ENCODE measurements around the gene CCDC85B.

Gene CCDC85B

GRCh38 chr11:65869643-65870306, 20.7 kb upstream of the CCDC85B start:
- no peak for DNase-seq (ENCODE audit: low spot score)

DNA sequence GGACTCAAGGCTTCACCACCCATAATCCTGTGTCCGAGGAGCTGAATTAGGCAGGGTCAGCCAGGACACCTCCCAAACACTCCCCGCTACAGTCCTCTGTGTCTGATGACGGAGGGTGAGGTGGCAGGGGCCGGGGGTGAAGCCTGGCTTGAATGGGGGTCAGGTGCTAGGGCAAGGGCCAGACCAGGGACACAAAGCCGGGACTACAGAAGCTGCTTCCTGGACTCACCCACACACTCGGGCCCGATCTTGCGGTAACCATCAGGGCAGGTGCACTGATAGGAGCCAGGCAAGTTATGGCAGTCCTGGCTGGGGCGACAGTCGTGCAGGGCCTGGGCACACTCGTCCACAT, 20.2 kb upstream of the CCDC85B start:
- DNase-seq (ENCODE audit: low spot score): no peak

DNA sequence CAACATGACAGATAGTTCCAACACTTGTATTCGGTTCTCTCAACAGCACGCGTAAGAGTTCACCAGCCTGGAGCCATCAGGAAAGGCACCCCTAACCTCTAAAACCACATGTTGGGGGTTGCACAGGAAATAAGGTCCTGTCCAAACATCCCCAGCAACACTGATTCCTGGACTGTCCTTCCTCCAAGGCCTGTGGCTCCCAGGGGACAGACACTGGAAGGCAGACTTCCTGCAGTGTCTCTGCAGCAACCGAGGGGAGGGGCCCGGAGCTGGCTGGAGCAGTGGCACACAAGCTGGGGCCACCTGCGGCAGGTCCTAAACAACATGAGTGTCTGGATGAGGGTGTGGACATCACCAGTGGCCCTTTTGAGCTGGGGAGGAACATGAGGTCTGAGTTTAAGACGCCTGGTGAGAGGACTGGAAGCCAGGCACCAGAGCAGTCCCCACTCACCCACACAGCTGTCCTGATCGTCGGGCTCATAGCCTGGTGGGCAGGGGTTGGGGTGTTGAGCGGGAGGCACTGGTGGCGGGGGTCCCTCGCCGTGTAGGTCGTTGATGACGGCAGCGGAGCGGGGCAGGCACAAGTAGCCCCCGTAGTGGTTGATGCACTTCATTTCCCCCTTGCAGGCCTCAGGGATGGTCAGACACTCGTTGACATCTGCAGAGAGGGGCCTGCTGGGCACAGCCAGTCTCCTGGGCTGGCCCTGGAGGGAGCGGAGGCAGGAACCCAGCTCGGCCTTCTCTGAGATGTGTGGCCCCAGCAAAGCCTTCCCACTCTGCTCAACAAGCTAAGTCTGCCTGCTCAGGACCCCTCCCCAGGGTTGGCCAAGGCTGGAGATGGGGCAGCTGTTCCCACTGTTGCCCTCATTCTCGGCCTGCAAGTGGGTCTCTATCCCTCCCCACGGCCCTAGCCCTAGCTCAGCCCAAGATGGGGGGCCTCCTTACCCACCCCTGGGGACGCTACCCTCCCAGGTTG, 19.5 kb upstream of the CCDC85B start:
- DNase-seq (ENCODE audit: low spot score): no peak

DNA sequence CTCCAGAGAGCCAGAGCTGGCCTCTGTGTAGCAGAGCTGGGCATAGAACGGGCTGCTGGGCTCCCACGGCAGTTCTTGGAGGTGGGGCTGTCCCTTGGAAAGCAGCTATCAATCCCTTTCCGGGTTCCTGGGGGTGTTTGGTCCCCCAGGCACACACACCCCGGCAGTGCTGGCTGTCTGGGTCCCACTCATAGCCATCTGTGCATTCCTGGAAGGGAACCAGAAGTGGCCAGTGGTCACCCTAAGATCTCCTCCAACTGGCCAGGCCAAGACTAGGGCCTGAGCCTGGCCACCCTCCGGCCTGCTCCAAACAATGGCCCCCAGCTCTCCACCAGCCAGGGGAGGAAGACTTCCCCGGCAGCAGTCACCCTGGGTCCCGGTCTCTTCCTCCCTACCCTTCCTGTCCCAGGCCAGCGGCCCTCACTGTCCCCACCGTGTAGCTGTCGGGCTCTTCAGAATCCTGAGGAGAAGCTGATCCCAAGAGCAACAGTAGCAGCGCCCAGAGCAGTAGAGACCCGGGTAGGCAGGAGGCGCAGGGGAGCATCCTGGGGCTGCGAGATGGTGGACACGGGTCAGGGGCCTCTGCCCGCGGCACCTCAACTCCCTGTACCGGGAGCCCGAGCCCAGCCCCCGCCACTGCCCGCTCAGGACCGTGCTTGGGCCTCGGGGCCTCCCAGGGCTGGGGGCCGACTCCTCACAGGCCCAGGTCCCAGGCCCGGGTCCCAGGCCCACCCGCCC, 18.5 kb upstream of the CCDC85B start:
- DNase-seq (ENCODE audit: low spot score): peak; percentile 58

DNA sequence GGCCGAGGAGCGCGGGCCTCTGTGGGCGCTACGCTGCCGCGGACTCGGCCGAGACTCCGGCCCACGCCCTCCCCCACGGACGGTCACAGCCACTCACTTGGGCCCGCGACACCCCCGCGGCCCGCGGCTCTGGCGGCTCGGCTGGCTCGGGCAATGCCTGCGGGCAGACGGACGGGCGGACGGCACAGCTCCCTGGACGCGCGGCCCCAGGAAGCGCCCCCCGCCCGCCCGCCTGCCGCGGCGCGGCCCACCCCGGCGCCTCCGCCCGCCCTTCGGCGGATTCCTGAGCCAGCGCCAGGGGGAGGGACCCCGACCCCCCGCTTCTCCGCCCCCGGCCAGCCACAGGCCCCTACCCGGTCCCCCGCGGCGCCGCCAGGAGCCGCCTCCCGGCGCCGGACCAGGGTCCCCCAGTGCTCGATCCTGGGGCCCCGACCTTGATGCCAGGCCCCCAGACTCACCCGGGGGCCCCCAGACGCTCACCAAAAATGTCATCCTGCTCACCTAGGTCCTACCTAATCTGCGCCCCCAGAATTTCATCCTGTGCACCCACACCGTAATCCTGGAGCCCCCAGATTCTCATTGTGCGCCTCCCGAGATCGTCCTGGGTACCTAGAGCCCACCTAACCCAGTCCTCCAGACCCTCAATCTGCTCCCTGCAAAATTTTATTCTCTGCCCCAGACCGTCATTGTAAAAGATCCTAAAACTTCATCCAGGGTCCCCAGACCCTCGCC, 17.7 kb upstream of the CCDC85B start, which contains the start of gene EFEMP2:
Gene EFEMP2, minus strand, starts transcription at position 215 of the 732 bp plus-strand sequence. CDS start 446 bp downstream, outside the sequence.
- no peak for DNase-seq (ENCODE audit: low spot score)

- peak; percentile 97 for DNase-seq (ENCODE audit: low spot score)
Observed at GRCh38 chr11:65873318-65874156, 16.9 kb upstream of the CCDC85B start.

DNA sequence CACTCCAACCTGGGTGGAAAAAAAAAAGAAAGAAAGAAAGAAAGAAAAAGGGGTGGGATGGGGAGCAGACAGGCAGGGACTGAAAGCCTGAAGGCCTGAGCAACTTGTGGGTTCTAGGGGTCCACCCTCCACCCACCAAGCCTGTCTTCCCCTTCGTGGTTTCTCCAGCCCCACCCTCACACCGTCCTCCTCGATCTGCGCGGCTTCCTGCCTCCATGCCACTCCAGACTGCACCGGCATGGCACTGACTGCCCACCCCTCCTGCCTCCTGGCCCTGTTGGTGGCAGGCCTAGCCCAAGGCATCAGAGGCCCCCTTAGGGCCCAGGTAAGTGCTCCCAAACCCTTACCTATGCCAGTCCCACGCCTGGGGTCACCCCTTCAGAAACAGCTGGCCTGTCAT, 10.9 kb upstream of the CCDC85B start, which contains the start of gene CTSW:
Gene CTSW, plus strand, starts transcription at position 221 of the 400 bp plus-strand sequence. Its CDS starts 18 bp downstream, at position 239.
- DNase-seq (ENCODE audit: low spot score): no peak

- no peak for DNase-seq (ENCODE audit: low spot score)
Observed at GRCh38 chr11:65880027-65880426, 10.4 kb upstream of the CCDC85B start.

DNA sequence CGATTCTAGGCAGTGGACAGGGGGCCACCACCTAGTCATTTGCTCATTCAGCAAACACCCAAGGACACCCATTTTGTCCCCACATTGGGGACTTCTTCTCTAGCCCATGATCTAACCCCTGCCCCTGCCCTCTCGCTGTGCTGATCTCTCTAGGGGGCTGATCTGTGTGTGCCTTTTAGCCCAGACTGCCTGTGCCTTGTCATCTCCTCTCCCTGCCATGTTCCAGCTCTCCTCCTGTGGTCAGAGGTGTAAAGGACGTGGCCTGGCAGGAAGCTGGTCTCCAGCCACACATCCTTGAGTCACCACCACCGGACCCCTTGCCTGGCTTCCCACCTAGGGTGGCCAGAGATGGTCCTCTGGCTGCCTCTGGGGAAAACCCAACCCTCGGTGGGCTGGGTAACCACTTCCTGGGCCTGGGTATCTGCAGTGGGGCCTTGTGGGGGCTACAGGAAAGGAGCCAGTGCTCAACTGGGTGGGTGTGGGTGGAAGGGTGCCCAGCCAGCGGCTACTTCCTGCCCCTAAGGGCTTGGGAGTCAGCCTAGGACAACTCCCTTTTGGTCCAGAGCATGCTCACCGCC, 9.5 kb upstream of the CCDC85B start:
- no peak for DNase-seq (ENCODE audit: low spot score)

GRCh38 chr11:65882120-65883057, 8.1 kb upstream of the CCDC85B start:
- no peak for DNase-seq (ENCODE audit: low spot score)

DNA sequence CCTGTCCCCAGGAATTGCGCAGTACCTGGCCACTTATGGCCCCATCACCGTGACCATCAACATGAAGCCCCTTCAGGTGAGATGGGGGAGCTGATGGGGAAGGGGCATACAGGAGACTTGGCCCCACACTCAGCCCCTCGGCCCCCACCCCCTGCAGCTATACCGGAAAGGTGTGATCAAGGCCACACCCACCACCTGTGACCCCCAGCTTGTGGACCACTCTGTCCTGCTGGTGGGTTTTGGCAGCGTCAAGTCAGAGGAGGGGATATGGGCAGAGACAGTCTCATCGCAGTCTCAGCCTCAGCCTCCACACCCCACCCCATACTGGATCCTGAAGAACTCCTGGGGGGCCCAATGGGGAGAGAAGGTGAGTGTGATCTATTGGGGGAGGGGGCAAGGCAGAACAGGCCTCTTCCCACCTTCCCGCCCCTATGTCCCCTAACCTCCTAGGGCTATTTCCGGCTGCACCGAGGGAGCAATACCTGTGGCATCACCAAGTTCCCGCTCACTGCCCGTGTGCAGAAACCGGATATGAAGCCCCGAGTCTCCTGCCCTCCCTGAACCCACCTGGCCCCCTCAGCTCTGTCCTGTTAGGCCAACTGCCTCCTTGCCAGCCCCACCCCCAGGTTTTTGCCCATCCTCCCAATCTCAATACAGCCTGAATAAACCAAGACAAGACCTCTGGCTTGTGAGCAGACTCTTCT, 7.3 kb upstream of the CCDC85B start:
- no peak for DNase-seq (ENCODE audit: low spot score)

DNA sequence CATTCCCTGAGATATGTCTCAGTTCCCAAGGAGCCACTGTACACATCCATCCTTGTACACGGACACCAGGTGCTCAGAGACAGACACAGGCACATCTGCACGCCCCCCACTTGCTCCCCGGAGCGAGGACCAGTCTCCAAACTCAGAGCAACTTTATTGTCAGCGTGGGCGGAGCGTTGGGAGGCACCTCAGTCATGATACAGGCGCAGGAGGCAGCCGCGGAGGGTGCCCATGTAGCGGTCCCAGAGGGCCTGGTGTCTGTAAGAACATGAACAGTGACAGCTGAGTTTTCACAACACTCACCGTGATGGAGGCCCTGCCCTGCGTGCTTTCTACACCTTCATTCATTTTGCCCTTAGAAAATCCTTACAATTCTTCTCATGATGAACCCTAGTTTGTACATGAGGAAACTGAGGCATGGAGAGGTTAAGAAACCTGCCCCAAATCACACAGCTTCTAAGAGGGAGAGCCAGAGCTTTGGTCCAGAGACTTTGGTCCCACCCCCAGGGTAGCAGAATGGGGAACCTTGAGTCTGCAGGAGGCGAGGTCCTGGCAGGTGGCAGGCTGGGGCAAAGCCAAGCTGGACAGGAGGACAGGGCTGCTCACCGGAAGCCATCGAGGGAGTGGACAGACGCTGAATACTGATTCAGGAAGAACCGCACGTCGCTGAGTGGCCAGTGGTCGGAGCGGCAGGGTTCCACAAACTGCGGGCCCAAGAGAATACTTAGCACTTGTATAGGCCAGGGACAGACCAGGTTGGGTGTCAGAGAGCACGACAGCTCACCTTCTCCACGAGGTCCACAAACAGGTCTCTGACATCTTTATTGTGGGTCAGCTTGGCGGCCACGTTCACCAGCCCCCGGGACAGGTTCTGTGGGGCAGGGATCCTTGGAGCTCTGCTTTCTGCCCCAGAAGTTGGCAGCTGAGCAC, 6.4 kb upstream of the CCDC85B start:
- DNase-seq (ENCODE audit: low spot score): no peak

- peak; percentile 84 for DNase-seq (ENCODE audit: low spot score)
Observed at GRCh38 chr11:65884716-65885092, 5.8 kb upstream of the CCDC85B start.

GRCh38 chr11:65885231-65885630, 5.2 kb upstream of the CCDC85B start:
- no peak for DNase-seq (ENCODE audit: low spot score)

DNA sequence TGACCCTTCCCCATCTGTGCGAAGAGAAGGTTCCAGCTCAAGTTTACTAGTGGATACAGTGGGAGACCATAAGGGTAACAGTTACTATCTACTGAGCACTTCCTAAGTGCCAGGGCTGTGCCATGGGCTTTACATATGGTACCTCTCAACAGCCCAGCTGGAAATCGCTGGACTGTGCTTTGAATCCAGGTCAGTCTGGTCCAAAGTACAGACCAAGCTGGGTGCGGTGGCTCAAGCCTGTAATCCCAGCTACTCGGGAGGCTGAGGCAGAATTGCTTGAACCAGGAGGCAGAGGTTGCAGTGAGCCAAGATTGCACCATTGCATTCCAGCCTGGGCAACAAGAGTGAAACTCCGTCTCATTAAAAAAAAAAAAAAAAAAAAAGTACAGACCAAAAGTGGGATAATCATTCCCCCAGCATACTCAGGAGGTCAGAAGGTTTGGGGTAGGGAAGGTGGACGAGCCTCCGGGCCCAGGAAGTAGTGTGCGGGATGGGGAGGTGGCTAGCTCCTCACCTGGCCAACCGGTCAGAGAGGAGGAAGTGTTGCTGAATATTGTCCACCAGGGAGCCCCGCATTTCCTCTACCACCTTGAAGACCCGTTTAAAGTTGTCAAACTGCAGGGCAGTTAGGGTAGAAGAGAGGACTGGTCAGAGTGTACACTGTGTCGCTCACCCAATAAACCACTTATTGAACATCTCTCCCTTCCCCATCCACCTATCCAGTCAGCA, 4.5 kb upstream of the CCDC85B start:
- DNase-seq (ENCODE audit: low spot score): no peak

DNA sequence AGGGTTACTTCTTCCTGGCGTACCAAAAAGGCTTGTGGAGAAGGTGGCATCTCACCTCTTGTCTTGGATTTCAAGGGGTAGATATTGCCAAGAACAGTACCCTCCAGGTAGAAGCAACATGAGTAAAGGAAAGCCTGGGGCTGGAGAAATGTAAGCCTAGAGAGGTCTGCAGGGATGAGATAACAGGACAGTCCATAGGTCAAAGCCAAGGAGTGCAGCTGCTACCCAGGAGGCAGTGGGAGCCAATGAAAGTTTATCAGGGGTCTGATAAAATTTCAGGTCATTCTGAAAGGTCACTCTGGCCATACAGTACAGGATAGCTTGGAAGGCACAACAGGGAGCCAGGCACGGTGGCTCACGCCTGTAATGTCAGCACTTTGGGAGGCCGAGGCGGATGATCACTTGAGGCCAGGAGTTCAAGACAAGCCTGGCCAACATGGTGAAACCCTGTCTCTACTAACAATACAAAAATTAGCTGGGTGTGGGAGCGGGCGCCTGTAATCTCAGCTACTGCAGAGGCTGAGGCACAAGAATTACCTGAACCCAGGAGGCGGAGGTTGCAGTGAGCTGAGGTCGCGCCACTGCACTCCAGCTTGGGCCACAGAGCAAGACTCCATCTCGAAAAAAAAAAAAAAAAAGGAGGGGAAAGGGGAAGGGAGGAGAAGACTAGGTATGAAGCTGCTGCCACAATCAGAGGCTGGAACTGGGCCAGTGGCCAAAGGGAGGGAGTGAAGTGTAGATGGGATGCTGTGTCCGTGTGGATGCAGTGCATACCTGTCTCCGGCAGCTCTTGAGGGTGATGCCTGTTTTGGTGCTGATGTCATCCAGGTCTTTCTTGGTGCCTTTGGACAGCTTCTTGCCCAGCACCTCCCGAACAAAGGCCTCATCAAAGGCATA, 3.4 kb upstream of the CCDC85B start:
- no peak for DNase-seq (ENCODE audit: low spot score)

Data from HuH-7 (cell line).